ENCODE measurements around the gene ATP6V0E2. TPM values are rescaled to one million over a fixed set of nuclear protein-coding genes. Genes with fewer than 3 reads are reported as not detected.

The ATP6V0E2 gene
- total RNA-seq, 3 donors from 2014 or later: 12.7 to 23.7 (median 20.9) TPM

GRCh38 chr7:149873970-149874643 is 338 bp downstream of the ATP6V0E2 start:
- H3K4me3 ChIP-seq: peak overlapping the region; percentile 50
- TF ChIP-seq, protein P1, sequence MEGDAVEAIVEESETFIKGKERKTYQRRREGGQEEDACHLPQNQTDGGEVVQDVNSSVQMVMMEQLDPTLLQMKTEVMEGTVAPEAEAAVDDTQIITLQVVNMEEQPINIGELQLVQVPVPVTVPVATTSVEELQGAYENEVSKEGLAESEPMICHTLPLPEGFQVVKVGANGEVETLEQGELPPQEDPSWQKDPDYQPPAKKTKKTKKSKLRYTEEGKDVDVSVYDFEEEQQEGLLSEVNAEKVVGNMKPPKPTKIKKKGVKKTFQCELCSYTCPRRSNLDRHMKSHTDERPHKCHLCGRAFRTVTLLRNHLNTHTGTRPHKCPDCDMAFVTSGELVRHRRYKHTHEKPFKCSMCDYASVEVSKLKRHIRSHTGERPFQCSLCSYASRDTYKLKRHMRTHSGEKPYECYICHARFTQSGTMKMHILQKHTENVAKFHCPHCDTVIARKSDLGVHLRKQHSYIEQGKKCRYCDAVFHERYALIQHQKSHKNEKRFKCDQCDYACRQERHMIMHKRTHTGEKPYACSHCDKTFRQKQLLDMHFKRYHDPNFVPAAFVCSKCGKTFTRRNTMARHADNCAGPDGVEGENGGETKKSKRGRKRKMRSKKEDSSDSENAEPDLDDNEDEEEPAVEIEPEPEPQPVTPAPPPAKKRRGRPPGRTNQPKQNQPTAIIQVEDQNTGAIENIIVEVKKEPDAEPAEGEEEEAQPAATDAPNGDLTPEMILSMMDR (IDR thresholded peaks at IDR 0.05): no peak
- H3K36me3 ChIP-seq (ENCODE audit: low read depth): no peaks in the 10 kb centered on the region
- peaks cover 8% of the 10 kb centered on the region for H3K4me1 ChIP-seq (ENCODE audit: low read depth)
- H3K9me3 ChIP-seq: no peaks in the 10 kb centered on the region
- DNase-seq: no peak
- intact Hi-C loops (cut with DNase I, micrococcal nuclease): no loop called here
- no peak for ATAC-seq

- DNase-seq: no peak
- Histone ChIP-seq H3K4me3 (no peak overlapping the region), H3K36me3 (ENCODE audit: low read depth) (no peaks in the 10 kb centered on the region), H3K4me1 (ENCODE audit: low read depth) (peaks cover 8% of the 10 kb centered on the region), H3K9me3 (no peaks in the 10 kb centered on the region)
- ATAC-seq: no peak
- TF ChIP-seq, protein P1 (IDR thresholded peaks at IDR 0.05): no peak
- intact Hi-C loops (cut with DNase I, micrococcal nuclease): no loop called here
Measured at GRCh38 chr7:149874644-149875028, 867 bp downstream of the ATP6V0E2 start.

- H3K36me3 ChIP-seq (ENCODE audit: low read depth): no peaks in the 10 kb centered on the region
- H3K4me1 ChIP-seq (ENCODE audit: low read depth): peaks cover 8% of the 10 kb centered on the region
- intact Hi-C loops (cut with DNase I, micrococcal nuclease): no loop called here
- TF ChIP-seq, protein P1 (IDR thresholded peaks at IDR 0.05): no peak
- DNase-seq (no peak), ATAC-seq (no peak)
- no peak overlapping the region for H3K4me3 ChIP-seq
- no peaks in the 10 kb centered on the region for H3K9me3 ChIP-seq
Measured at GRCh38 chr7:149875396-149875795, 1.6 kb downstream of the ATP6V0E2 start.

GRCh38 chr7:149877890-149878522 is 4.2 kb downstream of the ATP6V0E2 start:
- no peak overlapping the region for H3K4me3 ChIP-seq
- no peaks in the 10 kb centered on the region for H3K36me3 ChIP-seq (ENCODE audit: low read depth)
- peaks cover under 1% of the 10 kb centered on the region for H3K4me1 ChIP-seq (ENCODE audit: low read depth)
- DNase-seq (no peak), ATAC-seq (no peak)
- intact Hi-C loops (cut with DNase I, micrococcal nuclease): no loop called here
- no peaks in the 10 kb centered on the region for H3K9me3 ChIP-seq
- TF ChIP-seq, protein P1 (IDR thresholded peaks at IDR 0.05): no peak

GRCh38 chr7:149878523-149878921 is 4.8 kb downstream of the ATP6V0E2 start:
- Histone ChIP-seq H3K36me3 (ENCODE audit: low read depth) (no peaks in the 10 kb centered on the region), H3K4me1 (ENCODE audit: low read depth) (peaks cover 3% of the 10 kb centered on the region), H3K9me3 (no peaks in the 10 kb centered on the region), H3K4me3 (no peak overlapping the region)
- no peak for DNase-seq
- ATAC-seq: no peak
- intact Hi-C loops (cut with DNase I, micrococcal nuclease): no loop called here
- TF ChIP-seq, protein P1 (IDR thresholded peaks at IDR 0.05): no peak
